ENCODE results near the gene TTLL8.

- TF ChIP-seq CTCF (IDR thresholded peaks at IDR 0.05) (peak; percentile 54 to 81 (median 65)), POLR2A (IDR thresholded peaks at IDR 0.05) (no peak)
Measured at GRCh38 chr22:49992921-49993648, 65.0 kb downstream of the TTLL8 start.
